ENCODE results near the gene CLOCK. TPM values are rescaled to one million over a fixed set of nuclear protein-coding genes. Genes with fewer than 3 reads are reported as not detected.
"Not testable (repeated sequence)": the region's sequence is repeated elsewhere in the genome, so short reads cannot be mapped to it uniquely, and the experiment has no call there.

Gene CLOCK
- polyA plus RNA-seq, 2 of the 4 experiments (the other 2 are of a cell fraction): 6.6 to 14.2 TPM

GRCh38 chr4:55551964-55552363, 5.3 kb upstream of the CLOCK start:
- H3K27ac ChIP-seq; FAIRE-seq; H3K4me2 ChIP-seq; POLR2A ChIA-PET; H3K4me1 ChIP-seq; DNase-seq (ENCODE audit: low read depth in 1 of 2, low spot score in 1 of 2); H3K4me3 ChIP-seq; H3K9me3 ChIP-seq; ATAC-seq: not testable (repeated sequence)
- peak; percentile 92 for TF ChIP-seq MAFK (IDR thresholded peaks at IDR 0.05; ENCODE audit: partially characterized antibody)
- CTCF ChIA-PET: interaction anchor here (0.8 to 1.6 kb wide), 3 partner anchors 107 to 206 kb away, joined by 3 to 6 read pairs (median 3); partner anchors contain the start of gene SRD5A3
- WGBS (ENCODE audit: missing lambda C conversion rate): 78% methylated on average over 5 of the region's 6 CpGs

GRCh38 chr4:55549888-55550287, 3.2 kb upstream of the CLOCK start:
- CTCF ChIA-PET: interaction anchor here (1.1 to 2.0 kb wide), 2 partner anchors 105 to 204 kb away, joined by 4 read pairs; partner anchors contain the start of gene SRD5A3
- H3K27ac ChIP-seq: no peak overlapping the region
- no peak overlapping the region for H3K4me3 ChIP-seq
- 43% methylated on average over 2 of the region's 2 CpGs for WGBS (ENCODE audit: missing lambda C conversion rate)
- no peak overlapping the region for H3K4me2 ChIP-seq
- ATAC-seq (no peak), FAIRE-seq (no peak), DNase-seq (ENCODE audit: low read depth in 1 of 2, low spot score in 1 of 2) (no peak)
- peaks cover 8% of the 10 kb centered on the region for H3K4me1 ChIP-seq
- no peaks in the 10 kb centered on the region for H3K9me3 ChIP-seq
- TF ChIP-seq FOSB (CRISPR knock-in tag; IDR thresholded peaks at IDR 0.05) (no peak), CEBPB (IDR thresholded peaks at IDR 0.05) (no peak), JUN (IDR thresholded peaks at IDR 0.05) (no peak), RARB (CRISPR knock-in tag; IDR thresholded peaks at IDR 0.05) (no peak), CTCF (IDR thresholded peaks at IDR 0.05) (no peak), BHLHE40 (IDR thresholded peaks at IDR 0.05; ENCODE audit: low read depth, low read length) (no peak), KDM5A (IDR thresholded peaks at IDR 0.05) (no peak), HOXA7 (CRISPR knock-in tag; IDR thresholded peaks at IDR 0.05) (no peak), POLR2A (IDR thresholded peaks at IDR 0.05; ENCODE audit: low read length) (no peak), SREBF2 (IDR thresholded peaks at IDR 0.05) (no peak), HEYL (CRISPR knock-in tag; IDR thresholded peaks at IDR 0.05) (no peak), NPAS2 (CRISPR knock-in tag; IDR thresholded peaks at IDR 0.05; ENCODE audit: borderline replicate concordance) (no peak), NR3C1 (IDR thresholded peaks at IDR 0.05) (no peak), KDM1A (IDR thresholded peaks at IDR 0.05; ENCODE audit: low read depth) (no peak)
- TF ChIP-seq, protein P1, sequence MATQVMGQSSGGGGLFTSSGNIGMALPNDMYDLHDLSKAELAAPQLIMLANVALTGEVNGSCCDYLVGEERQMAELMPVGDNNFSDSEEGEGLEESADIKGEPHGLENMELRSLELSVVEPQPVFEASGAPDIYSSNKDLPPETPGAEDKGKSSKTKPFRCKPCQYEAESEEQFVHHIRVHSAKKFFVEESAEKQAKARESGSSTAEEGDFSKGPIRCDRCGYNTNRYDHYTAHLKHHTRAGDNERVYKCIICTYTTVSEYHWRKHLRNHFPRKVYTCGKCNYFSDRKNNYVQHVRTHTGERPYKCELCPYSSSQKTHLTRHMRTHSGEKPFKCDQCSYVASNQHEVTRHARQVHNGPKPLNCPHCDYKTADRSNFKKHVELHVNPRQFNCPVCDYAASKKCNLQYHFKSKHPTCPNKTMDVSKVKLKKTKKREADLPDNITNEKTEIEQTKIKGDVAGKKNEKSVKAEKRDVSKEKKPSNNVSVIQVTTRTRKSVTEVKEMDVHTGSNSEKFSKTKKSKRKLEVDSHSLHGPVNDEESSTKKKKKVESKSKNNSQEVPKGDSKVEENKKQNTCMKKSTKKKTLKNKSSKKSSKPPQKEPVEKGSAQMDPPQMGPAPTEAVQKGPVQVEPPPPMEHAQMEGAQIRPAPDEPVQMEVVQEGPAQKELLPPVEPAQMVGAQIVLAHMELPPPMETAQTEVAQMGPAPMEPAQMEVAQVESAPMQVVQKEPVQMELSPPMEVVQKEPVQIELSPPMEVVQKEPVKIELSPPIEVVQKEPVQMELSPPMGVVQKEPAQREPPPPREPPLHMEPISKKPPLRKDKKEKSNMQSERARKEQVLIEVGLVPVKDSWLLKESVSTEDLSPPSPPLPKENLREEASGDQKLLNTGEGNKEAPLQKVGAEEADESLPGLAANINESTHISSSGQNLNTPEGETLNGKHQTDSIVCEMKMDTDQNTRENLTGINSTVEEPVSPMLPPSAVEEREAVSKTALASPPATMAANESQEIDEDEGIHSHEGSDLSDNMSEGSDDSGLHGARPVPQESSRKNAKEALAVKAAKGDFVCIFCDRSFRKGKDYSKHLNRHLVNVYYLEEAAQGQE (IDR thresholded peaks at IDR 0.05): no peak
- TF ChIP-seq, protein P2, sequence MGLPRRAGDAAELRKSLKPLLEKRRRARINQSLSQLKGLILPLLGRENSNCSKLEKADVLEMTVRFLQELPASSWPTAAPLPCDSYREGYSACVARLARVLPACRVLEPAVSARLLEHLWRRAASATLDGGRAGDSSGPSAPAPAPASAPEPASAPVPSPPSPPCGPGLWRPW (IDR thresholded peaks at IDR 0.05): no peak
- TF ChIP-seq, protein P3, sequence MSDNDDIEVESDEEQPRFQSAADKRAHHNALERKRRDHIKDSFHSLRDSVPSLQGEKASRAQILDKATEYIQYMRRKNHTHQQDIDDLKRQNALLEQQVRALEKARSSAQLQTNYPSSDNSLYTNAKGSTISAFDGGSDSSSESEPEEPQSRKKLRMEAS (IDR thresholded peaks at IDR 0.05): no peak
- POLR2A ChIA-PET: no interaction called here

- Histone ChIP-seq H3K9me3 (no peaks in the 10 kb centered on the region), H3K4me3 (peak overlapping the region; percentile 82), H3K4me1 (peaks cover 23% of the 10 kb centered on the region), H3K4me2 (peak overlapping the region; percentile 80), H3K27ac (peak overlapping the region; percentile 92 to 100)
- WGBS (ENCODE audit: missing lambda C conversion rate): 81% methylated on average over 4 of the region's 4 CpGs
- POLR2A ChIA-PET: no interaction called here
- TF ChIP-seq CBX2 (IDR thresholded peaks at IDR 0.05; ENCODE audit: borderline replicate concordance, low read depth): no peak
- TF ChIP-seq EP300 (IDR thresholded peaks at IDR 0.05): no peak
- TF ChIP-seq MAFK (IDR thresholded peaks at IDR 0.05; ENCODE audit: partially characterized antibody): peak; percentile 65
- no peak for TF ChIP-seq CHD2 (IDR thresholded peaks at IDR 0.05; ENCODE audit: low read length, partially characterized antibody)
- FAIRE-seq (no peak), ATAC-seq (no peak), DNase-seq (ENCODE audit: low read depth in 1 of 2, low spot score in 1 of 2) (no peak)
- CTCF ChIA-PET: no interaction called here
Observed at GRCh38 chr4:55547918-55548317, 1.2 kb upstream of the CLOCK start.
